Sigmoid colon (tissue), 4 donors: ENCODE results near the gene SMIM35.

ENCODE experiments used
- CTCF ChIP-seq, 4 experiments: fragments of 450-650 bp in 3 of 4; fragments of 200-600 bp in 1 of 4; IDR thresholded peaks; one replicate each; pipeline ENCODE4 v1.5.1; 2016 to 2019; ENCODE audit warnings: antibody characterized with exemption in 4 of 4, mild to moderate bottlenecking in 3 of 4, moderate library complexity in 2 of 4
- EP300 ChIP-seq, 4 donors: sonication (generic); formaldehyde crosslinking; IDR thresholded peaks; one replicate each; pipeline ENCODE4 v1.6.1; 2017; ENCODE audit warnings: antibody characterized with exemption in 4 of 4
- POLR2A ChIP-seq, 2 donors: fragments of 450-650 bp; IDR thresholded peaks; one replicate each; pipeline ENCODE4 v1.6.1; 2016; ENCODE audit warnings: antibody characterized with exemption in 2 of 2, mild to moderate bottlenecking in 2 of 2, moderate library complexity in 2 of 2
- POLR2AphosphoS5 ChIP-seq, 4 donors: sonication (generic); formaldehyde crosslinking; IDR thresholded peaks; one replicate each; pipeline ENCODE4 v1.6.1; 2017; ENCODE audit warnings: antibody characterized with exemption in 4 of 4

- no peak for TF ChIP-seq CTCF (IDR thresholded peaks at IDR 0.05)
- no peak for TF ChIP-seq EP300 (IDR thresholded peaks at IDR 0.05)
- no peak for TF ChIP-seq POLR2AphosphoS5 (IDR thresholded peaks at IDR 0.05)
- no peak for TF ChIP-seq POLR2A (IDR thresholded peaks at IDR 0.05)
These were observed 127.8 kb downstream of the SMIM35 start for GRCh38 chr11:117958949-117959348.
